ENCODE measurements around the gene SOCS3.

SOCS3 gene

DNA sequence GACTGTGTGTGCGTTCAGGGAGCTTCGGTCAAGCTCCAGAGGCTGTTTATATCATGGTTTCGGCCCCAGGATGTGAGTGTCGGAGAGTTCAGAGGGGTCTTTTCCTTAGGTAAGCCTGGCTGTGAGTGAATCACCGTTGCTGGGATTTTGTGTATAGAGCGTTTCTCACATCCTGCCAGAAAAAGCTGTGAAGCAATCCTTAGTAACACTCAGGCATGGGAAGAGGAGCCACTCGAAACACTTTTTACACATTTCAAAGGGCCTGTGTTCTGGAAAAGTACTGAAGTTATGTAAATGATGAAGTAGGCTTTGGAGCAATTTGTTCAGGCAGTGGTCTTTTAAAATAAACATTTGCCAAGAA lies 19.2 kb upstream of the SOCS3 start:
- Histone ChIP-seq H3F3A (ENCODE audit: insufficient read depth, low read length) (no peaks in the 10 kb centered on the region), H3K4me3 (ENCODE audit: low read length) (peak overlapping the region; percentile 100), H3K4me1 (ENCODE audit: low read length) (peaks cover 1% of the 10 kb centered on the region; the same call in 1 of the 2 replicates), H3K9me3 (replicated peaks; ENCODE audit: insufficient read depth, low read length) (no peaks in the 10 kb centered on the region), H3K27me3 (replicated peaks; ENCODE audit: insufficient read depth, low read length) (peaks cover 23% of the 10 kb centered on the region), H3K4me2 (ENCODE audit: low read depth, low read length) (peak overlapping the region; percentile 99), H3K27ac (ENCODE audit: low read length) (peak overlapping the region; percentile 10; the same call in 1 of the 2 replicates), H3K79me2 (ENCODE audit: low read length) (peaks cover 55% of the 10 kb centered on the region), H4K20me1 (ENCODE audit: insufficient read depth, low read length) (no peaks in the 10 kb centered on the region), H3K9ac (ENCODE audit: low read length) (peak overlapping the region; percentile 92), H3K36me3 (replicated peaks; ENCODE audit: insufficient read depth, low read length) (no peaks in the 10 kb centered on the region), H3K9me2 (replicated peaks; ENCODE audit: insufficient read depth, low read length) (no peaks in the 10 kb centered on the region), H2AFZ (ENCODE audit: low read length) (peak overlapping the region; percentile 67)
- no peak for DNase-seq
- TF ChIP-seq EZH2 (optimal IDR thresholded peaks at IDR 0.05; ENCODE audit: low read depth, low read length) (no peak), EZH2phosphoT487 (IDR thresholded peaks at IDR 0.05; ENCODE audit: low read length) (no peak)
- TF ChIP-seq, protein P1, sequence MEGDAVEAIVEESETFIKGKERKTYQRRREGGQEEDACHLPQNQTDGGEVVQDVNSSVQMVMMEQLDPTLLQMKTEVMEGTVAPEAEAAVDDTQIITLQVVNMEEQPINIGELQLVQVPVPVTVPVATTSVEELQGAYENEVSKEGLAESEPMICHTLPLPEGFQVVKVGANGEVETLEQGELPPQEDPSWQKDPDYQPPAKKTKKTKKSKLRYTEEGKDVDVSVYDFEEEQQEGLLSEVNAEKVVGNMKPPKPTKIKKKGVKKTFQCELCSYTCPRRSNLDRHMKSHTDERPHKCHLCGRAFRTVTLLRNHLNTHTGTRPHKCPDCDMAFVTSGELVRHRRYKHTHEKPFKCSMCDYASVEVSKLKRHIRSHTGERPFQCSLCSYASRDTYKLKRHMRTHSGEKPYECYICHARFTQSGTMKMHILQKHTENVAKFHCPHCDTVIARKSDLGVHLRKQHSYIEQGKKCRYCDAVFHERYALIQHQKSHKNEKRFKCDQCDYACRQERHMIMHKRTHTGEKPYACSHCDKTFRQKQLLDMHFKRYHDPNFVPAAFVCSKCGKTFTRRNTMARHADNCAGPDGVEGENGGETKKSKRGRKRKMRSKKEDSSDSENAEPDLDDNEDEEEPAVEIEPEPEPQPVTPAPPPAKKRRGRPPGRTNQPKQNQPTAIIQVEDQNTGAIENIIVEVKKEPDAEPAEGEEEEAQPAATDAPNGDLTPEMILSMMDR (IDR thresholded peaks at IDR 0.05; ENCODE audit: low read length), result no peak

DNA sequence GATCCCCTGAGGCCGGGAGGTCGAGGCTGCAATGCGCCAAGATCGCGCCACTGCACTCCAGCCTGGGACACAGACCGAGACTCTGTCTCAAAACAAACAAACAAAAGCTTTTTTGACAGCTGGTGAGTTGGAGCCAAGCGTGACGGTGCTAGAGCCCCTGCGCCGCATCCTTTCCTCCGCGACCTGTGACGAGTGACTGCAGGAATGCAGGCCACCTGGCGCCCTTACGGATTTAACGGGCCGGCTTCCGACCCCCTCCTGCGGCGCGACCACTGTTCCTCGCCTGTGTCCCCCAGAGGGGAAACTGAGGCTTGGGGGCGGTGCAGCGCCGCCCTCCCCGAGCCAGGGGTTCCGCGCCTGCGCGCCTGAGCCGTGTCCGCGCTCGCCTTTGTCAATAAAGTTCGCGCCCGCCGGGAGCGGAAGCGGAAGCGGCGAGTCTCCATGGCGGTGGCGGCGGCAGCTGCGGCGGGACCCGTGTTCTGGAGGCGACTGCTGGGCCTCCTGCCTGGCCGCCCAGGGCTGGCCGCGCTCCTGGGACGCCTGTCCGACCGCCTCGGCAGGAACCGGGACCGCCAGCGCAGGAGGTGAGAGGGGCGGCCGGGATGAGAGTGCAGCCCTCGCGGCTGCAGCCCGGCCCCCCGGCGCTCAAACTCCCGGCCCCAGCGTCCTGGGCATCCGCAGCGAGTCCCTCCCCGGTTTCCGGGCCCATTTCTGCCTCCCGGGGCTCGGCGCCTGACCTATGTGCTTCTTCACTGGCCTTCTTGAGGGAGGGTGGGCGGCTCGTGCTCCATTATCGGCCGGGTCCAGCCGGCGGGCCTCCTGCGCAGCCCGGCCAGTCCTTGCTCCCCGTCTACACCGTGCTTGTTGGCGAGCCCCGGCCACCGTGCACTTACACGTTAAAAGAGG lies 18.6 kb upstream of the SOCS3 start, which contains the start of gene PGS1:
Gene PGS1 (plus strand): TSS at position 425 of the 906 bp plus-strand sequence. CDS start 17 bp downstream, at position 442.
- peak within 1 kb of the TSS; percentile 100 for H3K4me3 ChIP-seq (ENCODE audit: low read length)
- no peaks in the 10 kb centered on the region for H3K9me3 ChIP-seq (replicated peaks; ENCODE audit: insufficient read depth, low read length)
- peak; percentile 80 for DNase-seq
- peak within 1 kb of the TSS; percentile 99 for H3K4me2 ChIP-seq (ENCODE audit: low read depth, low read length)
- H3K36me3 ChIP-seq (replicated peaks; ENCODE audit: insufficient read depth, low read length), result no peaks in the 10 kb centered on the region
- peaks cover 49% of the 10 kb centered on the region for H3K79me2 ChIP-seq (ENCODE audit: low read length)
- TF ChIP-seq EZH2 (optimal IDR thresholded peaks at IDR 0.05; ENCODE audit: low read depth, low read length) (no peak), EZH2phosphoT487 (IDR thresholded peaks at IDR 0.05; ENCODE audit: low read length) (no peak)
- TF ChIP-seq, protein P1 (IDR thresholded peaks at IDR 0.05; ENCODE audit: low read length), result no peak
- no peaks in the 10 kb centered on the region for H3F3A ChIP-seq (ENCODE audit: insufficient read depth, low read length)
- peak within 1 kb of the TSS; percentile 10; the same call in 1 of the 2 replicates for H3K27ac ChIP-seq (ENCODE audit: low read length)
- H3K9me2 ChIP-seq (replicated peaks; ENCODE audit: insufficient read depth, low read length), result no peaks in the 10 kb centered on the region
- H4K20me1 ChIP-seq (ENCODE audit: insufficient read depth, low read length), result no peaks in the 10 kb centered on the region
- H3K9ac ChIP-seq (ENCODE audit: low read length), result peak within 1 kb of the TSS; percentile 92
- peak within 1 kb of the TSS; percentile 67 for H2AFZ ChIP-seq (ENCODE audit: low read length)
- peaks cover 26% of the 10 kb centered on the region for H3K27me3 ChIP-seq (replicated peaks; ENCODE audit: insufficient read depth, low read length)
- H3K4me1 ChIP-seq (ENCODE audit: low read length), result no peaks in the 10 kb centered on the region; the same call in 1 of the 2 replicates

DNA sequence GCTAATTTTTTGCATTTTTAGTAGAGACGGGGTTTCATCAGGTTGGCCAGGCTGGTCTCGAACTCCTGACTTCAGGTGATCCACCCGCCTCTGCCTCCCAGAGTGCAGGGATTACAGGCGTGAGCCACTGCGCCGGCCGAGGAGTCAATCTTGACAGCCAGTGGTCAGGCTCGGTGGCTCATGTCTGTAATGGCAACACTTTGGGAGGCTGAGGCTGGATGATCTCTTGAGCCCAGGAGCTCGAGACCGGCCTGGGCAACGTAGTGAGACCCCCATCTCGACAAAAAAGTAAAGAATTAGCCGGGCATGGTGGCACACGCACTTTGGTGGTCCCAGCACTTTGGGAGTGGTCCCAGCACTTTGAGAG lies 18.0 kb upstream of the SOCS3 start:
- H3K36me3 ChIP-seq (replicated peaks; ENCODE audit: insufficient read depth, low read length), result no peaks in the 10 kb centered on the region
- peak overlapping the region; percentile 92; the same call in 1 of the 2 replicates for H3K9ac ChIP-seq (ENCODE audit: low read length)
- H3K4me1 ChIP-seq (ENCODE audit: low read length), result no peaks in the 10 kb centered on the region; the same call in 1 of the 2 replicates
- no peak for TF ChIP-seq EZH2phosphoT487 (IDR thresholded peaks at IDR 0.05; ENCODE audit: low read length)
- TF ChIP-seq, protein P1 (IDR thresholded peaks at IDR 0.05; ENCODE audit: low read length), result no peak
- TF ChIP-seq EZH2 (optimal IDR thresholded peaks at IDR 0.05; ENCODE audit: low read depth, low read length), result no peak
- peak overlapping the region; percentile 67 for H2AFZ ChIP-seq (ENCODE audit: low read length)
- no peak overlapping the region for H3K27ac ChIP-seq (ENCODE audit: low read length)
- H3K4me2 ChIP-seq (ENCODE audit: low read depth, low read length), result peak overlapping the region; percentile 69
- H3K9me2 ChIP-seq (replicated peaks; ENCODE audit: insufficient read depth, low read length), result no peaks in the 10 kb centered on the region
- peaks cover 42% of the 10 kb centered on the region for H3K79me2 ChIP-seq (ENCODE audit: low read length)
- H3F3A ChIP-seq (ENCODE audit: insufficient read depth, low read length), result no peaks in the 10 kb centered on the region
- H3K9me3 ChIP-seq (replicated peaks; ENCODE audit: insufficient read depth, low read length), result no peaks in the 10 kb centered on the region
- no peaks in the 10 kb centered on the region for H4K20me1 ChIP-seq (ENCODE audit: insufficient read depth, low read length)
- peaks cover 31% of the 10 kb centered on the region for H3K27me3 ChIP-seq (replicated peaks; ENCODE audit: insufficient read depth, low read length)
- peak overlapping the region; percentile 100 for H3K4me3 ChIP-seq (ENCODE audit: low read length)
- no peak for DNase-seq
